HCEC 1CT (cell line): ENCODE data around the gene TRAM2.

Experiments
- DNase-seq: peaks from one replicate; pipeline ENCODE4 v3.0.0-alpha.2; 2017

The TRAM2 gene

DNA sequence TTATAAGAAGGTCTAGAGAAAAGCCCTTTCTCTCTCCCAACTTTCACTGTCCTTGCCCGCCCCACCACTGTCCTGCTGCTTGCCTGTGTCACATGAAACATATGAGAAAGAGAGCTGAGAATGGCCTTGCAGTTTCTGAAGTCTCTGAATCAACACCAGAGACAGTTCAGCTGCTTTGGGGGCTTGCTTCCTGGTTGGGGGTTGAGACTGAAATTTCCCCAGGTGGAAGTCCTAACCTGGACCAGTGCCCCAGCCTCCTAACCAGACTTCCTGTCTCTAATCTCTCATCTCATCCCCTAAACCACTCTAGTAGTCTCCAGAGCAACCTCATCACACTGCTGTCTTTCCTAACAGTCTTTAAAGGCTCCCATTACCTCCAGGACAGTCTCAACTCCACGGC, 10.7 kb downstream of the TRAM2 start:
- DNase-seq = no peak

DNA sequence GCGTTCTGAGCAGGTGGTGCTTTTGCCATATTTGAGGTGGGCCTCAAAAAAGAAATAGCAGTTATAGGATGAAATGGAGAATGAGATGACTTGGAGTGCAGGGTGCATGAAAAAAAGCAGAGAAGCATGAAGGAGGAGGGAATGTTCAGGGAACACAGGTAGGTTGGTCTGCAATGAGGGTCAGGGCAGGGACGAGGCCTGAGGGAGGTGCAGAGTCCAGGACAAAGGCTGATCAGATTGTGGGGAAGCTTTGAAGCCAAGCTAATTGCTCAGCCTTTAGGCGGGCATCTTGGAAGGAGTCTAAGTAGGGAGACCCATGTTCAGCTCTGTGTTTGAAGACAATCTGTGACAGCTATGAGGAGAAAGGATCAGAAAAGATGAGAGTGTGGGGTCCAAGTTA, 12.0 kb downstream of the TRAM2 start:
- no peak for DNase-seq

DNA sequence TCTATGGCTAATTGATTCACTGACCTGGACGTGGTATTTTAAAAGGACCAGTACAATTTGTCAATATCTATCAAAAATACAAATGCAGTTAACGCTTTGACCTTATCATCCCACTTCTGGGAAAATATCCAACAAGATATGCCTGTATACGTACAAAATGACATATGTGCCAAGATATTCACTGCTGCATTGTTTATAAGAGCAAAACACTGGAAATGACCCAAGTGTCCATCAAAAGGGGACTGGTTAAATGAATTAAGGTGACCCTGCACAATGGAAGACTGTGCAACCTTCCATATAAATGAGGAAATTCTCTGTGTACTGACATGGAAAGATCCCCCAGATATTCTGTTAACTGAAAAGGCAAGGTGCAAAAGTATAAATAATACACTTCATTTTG, 13.9 kb downstream of the TRAM2 start:
- DNase-seq = no peak

DNA sequence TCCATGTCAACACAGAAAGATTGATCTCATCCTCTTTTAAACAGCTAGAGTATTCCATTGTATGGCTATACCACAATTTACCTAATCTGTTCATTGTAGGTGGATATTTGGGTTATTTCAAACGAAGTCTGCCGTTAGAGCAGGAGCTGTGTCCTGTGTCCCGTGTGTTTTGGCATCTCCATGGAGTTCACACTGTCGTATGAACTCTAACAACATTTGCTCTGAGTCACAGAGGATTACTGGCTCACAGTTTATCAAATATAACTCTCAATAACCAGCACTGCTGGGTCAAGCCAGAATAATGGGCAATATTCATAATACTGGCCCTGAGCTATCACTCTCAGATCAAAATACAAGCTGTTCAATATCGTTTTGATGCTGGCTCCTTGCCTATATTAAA, 16.4 kb downstream of the TRAM2 start:
- no peak for DNase-seq

DNA sequence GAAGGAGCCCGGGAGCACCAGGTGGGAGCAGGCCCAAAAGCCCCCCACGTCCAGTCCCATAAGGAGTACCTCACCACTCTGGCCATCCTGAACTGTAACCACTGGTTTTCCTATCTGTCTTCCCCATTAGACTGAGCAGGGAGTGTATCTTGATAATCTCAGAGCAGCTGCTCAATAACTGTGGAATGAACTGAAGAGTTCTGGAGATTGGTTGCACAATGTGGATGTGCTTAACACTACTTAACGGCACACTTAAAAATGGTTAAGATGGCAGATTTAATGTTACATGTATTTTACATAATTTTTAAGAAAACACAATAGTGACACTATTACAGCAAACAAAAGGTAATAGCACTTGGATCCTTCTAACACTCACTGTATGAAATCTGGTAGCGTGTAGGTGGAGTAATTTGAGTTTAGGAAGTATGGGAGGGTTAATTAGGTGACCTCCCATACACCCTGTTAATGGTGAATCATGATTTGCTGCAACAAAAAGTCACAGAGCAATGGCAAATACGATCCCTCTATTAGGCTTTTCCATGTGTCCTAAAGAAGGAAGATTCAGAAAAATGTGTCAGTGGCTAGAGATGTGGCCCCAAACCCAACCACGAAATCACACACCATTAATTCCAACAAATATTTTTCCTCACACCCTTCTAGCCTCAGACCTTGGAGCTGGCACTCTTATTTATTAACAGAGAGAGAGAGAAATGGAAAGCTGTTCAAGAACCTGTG, 18.4 kb downstream of the TRAM2 start:
- DNase-seq = peak; percentile 57

DNA sequence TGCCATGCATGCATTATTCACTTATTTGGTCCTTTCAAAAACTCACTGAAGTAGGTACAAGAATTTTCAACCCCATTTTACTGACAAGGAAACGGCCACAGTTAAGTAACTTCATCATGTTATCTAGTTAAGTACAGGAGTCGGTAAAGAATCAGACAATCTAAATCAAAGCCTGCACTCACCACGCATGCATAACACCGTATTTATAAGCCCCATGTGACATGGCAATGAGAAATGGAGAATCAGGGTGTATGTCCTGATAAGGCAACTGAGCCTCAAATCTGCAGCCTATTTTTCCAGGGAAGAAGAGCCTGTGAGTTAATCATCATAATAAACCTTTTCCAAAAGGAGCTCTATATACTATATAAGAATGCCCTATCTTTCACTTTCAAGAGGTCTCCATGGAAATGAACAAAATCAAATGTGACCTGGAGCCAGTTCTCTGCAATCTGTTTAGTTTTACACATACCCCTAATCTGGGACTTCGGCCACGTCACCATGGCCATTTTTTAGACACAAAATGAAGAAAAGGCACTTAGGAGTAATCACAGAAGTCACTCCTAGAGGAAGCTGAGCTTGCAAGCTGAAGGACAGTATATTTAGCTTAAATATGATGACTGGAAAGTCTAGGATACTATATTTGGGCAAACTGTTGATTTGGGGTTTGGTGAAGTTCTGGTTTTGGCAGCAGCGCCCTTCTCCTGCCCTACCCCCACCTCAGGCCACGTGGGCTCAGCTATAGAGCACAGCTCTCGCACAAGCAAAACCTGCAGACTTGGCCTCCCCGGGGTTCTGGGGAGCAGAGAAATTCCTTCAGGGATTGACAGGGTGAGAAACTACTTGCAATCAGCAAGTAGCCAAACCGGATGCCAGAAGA, 19.2 kb downstream of the TRAM2 start:
- peak; percentile 45 for DNase-seq

DNA sequence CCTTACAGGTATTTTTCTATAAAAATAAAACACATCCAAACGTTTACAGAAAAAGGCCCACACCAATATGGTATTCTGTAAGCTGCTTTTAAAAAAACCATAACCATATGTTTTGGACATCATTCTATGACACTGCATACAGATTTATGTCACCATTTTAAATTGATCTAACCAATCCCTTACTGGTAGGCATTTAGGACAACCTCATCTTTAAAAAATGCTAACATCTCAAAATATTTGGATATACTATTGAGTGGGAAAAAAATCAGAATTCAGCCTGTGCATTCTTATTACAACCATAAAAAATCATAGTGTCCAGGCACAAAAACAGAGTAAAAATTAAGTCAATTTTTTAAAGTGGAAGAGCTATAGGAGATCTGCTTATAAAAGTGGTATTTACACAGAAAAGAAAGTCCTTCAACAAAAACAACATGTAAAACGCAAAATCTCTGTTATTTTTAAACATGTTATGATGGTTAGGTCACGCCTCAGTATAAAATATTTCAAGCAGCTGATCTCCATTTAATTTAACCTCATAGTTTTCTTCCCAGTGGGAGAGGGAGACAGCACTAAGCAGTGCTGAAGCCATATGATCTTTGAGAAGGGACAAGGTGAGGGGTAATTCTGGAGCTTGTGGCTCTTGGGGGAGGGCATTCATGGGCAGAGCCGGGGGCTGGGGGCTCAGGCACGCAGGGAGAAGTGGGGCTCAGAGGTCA, 21.2 kb downstream of the TRAM2 start:
- DNase-seq = no peak

DNA sequence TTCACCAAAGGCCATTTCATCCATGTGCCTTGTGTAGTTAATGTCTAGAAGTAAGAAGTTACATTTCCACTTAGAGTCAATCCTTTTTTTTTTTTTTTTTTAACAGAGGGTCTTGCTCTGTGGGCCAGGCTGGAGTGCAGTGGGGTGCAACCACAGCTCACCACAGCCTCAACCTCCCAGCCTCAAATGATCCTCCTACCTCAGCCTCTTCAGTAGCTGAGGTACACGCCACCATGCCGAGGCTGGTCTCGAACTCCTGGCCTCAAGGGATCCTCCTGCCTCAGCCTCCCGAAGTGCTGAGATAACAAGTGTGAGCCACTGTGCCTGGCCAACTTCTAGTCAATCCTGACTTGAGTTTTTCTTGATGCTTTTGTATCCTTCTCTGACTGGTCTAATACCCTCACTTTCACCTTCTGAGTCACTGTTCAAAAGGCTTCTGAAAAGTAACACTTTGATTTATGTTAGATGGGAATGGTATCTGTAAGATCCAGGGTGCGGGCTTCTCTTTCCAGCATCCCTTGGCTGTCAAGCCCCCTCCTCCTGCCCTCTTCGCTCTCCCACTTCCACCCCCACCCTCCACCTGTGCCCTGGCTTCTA, 22.1 kb downstream of the TRAM2 start:
- no peak for DNase-seq

DNA sequence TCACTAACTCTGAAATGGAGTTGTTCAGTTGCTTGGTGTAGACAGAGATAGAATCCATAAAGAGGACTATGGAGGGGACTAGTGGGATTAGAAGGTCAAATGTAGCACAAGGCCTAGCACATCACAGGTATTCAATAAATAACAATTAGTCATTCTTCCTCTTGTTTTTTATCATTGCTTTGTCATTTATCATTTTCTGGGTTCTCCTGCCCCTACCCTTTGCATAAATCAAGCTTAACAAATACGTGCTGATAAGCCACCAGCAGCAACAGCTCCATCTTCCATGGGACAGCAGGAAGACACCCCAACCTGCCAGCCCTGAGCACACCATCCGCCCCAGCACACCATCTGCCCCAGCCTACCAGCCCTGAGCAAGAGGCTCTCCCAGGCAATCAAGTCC, 23.1 kb downstream of the TRAM2 start:
- DNase-seq = no peak

DNA sequence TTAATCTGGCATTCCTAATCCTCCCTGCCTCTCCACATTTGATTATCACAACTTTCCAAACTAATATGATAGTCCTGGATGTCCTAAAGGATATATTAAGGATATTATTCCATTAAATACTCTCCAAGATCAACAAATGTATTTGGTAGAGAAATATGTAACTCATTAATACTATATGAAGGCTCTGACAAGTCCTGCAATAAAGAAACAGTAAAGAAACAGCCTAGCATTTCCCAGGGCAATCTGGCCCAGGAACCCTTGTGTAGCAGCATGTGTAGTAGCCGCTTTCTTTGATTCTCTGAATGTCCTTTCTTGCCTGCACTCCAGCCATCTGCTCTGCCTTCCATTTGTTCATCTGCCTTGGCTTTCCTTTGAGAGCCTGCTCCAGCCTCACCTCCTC, 23.7 kb downstream of the TRAM2 start:
- no peak for DNase-seq

DNA sequence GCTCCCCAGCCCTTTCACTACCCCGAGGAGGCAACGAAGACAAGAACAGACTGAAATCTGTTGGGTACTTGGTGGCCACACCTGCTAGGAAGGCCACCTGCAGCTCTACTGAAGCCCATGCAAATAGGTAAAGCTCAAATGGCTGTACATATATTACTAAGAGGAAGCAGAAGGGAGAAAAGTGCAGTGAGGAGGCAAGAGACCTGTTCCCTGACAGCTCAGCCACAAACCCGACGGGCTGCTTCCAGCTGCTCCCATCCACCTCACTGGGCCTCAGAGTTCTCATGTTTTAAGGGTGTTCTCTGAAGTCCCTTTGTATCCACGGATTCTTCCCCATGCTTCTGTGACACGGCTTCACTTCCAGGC, 24.6 kb downstream of the TRAM2 start:
- DNase-seq = no peak

DNA sequence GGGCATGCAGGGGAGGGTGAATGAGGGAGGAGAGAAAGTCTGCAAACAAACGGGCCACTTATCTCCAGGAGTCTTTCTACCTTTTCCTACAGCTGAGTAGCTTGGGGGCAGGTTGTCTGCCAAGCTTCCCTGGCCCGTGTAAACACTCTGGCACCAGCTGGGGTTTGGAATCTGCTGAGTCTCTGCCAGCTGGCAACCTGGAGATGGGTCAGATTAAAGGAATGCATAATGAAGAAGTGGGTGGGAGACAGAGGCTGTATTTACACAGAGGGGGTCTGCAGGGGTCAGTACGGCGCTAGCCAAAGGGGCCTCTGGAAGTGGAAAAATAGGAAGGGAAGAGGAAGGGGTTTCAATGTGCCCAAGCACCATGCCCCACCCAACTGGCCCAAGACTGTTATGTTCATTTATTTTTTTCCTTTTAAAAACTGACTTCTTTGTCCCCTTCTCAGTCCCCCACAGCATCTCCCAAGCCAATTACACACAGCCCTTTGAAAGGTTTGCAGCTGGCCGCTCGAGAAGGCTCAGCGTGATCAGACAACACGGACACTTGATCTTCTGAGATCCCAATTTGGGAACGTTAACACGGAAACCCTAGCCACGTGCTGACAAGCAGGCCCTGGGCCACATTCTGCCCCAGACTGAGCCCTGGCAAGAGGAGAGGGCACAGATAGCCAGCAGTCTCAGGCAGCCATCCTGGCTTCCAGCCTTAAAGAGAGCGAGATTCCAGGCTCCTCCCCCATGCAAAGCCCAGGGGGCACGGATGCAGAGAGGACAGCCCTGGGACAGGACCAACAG, 25.2 kb downstream of the TRAM2 start:
- DNase-seq = peak; percentile 85

DNA sequence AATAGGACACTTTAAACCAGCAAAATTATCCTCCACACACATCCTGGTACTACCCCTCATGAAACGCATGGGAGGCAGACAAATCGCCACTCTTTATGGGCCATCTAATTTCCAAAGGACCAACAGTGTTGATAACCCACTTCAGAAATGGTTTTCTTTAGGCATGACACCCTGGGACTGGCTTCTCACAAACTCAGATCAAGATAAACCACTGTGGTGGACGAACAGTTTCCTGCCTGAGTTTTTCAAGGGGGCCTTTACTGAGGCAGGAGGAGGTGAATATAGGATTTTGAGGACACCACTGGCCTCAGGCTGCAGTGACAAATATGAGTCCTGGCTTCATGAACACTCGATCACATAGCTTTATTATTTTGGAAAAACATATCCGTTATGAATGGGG, 26.0 kb downstream of the TRAM2 start:
- DNase-seq = no peak

DNA sequence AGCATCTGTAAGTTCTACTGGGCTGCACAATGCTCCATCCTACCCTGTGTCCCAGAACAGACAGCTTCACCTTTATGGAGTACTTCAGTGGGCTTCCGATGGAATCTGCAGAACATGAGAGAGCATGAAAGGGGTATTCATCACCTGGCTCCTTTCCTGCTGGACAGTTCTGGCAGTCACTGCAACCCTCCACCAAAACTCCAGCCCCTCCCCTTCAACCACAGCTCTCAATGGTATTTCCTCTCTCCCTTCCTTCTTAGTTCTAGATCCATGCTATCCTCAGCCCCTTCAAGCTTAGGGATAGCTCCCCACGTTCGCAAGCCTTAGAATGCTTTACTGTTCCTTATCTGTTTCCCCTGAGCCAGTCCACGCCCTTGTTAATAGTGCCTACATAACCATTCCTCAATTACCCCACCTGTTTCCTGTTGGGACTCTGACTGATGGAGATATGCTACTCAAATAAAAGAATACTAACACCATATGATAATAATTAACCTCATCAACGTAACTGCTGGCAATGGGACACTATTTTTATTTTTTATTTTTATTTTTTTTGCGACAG, 26.8 kb downstream of the TRAM2 start:
- no peak for DNase-seq

DNA sequence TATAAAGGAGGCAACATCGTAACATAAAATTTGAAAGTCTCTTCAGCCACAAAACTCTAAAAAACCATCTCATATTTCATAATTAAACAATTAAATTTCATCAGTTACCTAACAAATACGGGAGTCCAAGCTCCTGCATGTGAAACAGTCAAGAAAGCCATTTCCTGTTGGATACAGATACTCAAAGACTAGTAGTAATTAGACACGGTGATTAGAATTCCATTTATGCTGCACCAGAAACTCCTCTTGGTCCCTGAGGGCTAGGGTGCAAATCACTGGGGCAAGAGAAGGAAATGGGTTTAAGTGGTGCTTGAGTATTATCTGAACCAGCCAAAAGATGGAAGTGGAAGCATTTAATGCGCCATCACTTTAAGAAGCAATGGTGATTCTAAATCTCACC, 27.4 kb downstream of the TRAM2 start:
- no peak for DNase-seq

DNA sequence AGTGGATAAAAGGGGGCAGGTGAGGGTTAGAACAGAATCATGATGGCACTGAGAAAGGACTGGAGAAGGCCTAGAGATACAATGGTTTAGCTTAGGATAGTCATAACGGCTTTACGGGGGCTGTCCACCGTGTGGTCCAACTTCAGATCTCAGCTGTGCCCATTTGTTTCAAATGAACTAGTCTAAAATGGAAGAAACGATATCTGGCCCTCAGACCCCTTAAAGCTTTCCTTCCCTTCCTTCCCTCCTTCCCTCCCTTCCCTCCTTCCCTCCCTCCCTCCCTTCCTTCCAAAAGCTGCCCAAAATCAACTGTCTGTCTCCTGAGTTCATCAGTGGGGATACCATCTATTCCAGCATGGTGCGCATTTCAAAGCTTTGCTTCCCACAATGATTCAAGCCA, 27.9 kb downstream of the TRAM2 start:
- no peak for DNase-seq

DNA sequence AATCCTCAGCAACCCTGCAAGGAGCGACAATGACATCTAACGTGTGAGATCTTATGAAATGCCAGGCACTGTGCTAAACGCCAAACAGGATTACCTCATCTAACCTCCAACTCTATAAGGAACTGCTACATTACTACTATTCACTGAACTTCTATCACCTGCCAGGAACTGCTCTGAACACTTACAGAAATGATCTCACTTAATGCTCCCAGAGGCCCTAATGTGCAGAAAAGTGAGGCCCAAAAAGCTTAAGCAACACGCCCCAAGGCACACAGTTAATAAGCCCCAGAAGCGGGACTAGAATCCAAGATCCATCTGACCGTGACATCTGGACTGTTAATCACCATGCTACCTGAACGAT, 28.5 kb downstream of the TRAM2 start:
- DNase-seq = no peak

DNA sequence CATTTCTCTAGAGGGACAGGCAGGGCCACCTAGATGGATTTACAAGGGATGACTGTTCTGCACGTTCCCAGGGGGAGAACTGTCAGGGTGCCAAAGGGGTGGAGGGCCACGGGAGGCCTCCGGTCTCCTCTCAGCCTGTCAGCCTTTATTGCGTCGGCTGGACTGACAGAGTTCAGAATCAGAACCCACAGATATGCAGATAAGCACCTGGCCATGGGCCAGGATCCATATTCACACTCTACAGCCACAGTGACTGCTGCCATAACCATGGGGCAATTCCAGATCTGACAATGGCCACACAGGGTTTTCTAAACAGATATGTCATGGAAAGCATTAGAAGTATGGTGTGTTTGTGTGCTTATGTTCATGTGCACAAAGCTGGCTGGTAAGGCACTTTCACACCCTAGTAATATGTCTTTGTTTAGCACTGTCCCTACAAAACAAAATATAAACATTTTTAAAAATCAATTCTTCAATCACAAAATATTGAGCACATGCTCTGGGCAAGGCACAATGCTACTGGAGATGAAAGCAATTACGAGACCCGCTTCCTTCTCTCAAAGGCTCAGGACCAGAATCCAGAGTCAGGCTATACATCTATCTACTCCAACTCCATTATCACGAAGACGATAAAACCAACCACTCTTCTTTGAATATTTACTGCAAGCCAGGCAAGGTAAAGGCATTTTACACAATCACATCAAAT, 29.1 kb downstream of the TRAM2 start:
- DNase-seq = no peak

DNA sequence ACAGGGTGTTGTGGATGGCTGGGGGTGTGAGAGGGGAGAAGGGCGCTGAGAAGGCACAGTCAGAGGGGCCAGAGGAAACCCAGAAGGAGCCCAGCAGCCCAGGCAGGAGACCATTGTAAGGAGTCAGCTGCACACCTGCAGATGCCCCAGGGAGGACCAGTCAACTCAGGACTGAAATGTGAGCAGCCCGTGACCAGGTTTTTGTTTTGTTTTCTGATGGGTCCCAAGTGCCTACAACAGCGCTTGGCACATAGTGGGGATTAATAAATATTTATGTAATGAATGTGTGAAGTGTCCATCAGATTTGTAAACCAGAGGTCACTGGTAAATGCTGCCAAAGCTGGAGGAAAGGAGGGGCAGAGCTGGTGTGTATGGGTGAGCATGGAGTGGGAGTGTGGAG, 30.2 kb downstream of the TRAM2 start:
- no peak for DNase-seq

DNA sequence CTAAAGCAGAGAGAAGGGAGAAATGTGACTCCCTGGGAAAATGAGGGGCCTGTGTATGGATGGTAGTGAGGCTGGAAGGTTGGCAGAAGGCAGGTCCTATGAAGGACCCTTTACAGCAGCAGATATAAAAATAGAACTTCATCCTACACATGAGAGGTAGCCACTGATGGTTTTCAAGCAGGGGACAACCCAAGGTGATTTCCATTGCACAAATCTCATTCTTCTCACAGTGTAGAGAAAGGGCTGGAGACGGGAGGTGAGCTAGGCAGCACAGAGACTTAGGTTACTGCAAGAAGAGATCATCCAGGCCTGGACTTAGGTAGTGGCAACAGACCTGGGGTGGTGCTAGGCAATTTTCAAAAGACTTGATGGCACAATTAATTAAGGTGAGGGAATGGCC, 30.7 kb downstream of the TRAM2 start:
- no peak for DNase-seq

DNA sequence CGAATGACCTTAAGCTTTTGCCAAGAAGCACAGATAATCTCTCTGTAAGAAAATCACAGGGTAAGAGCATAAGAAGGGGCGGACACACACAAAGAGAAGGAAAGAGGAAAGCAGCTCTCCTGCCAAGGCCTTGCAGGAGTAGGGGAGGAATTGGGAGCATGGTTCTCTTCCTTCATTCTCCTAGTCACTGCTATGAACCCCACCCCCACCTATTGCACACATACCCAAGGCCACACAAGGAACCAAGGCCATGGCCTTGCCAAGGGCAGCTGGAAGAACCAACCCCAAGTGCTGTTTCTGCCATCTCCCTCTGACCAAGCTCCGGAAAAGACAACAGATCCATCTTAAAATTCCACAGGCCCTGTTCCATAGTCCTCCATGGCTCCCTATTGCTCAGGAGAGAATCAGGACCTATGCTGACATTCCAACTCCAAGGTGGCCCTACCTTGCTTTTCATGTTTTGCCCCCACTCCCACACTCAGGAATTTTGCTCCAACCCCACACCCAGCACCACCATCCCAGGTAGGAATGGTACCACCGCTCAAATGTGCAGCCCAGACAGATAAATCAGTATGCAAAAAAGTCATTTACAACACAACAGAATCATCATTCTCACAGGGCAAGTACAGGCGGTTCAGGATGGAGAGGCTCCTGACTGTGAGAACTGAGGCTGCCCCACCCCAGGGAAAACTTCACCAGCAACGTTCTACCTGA, 31.3 kb downstream of the TRAM2 start:
- no peak for DNase-seq
